ENCODE data around the gene AGPAT1.

The AGPAT1 gene, protein sequence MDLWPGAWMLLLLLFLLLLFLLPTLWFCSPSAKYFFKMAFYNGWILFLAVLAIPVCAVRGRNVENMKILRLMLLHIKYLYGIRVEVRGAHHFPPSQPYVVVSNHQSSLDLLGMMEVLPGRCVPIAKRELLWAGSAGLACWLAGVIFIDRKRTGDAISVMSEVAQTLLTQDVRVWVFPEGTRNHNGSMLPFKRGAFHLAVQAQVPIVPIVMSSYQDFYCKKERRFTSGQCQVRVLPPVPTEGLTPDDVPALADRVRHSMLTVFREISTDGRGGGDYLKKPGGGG

DNA sequence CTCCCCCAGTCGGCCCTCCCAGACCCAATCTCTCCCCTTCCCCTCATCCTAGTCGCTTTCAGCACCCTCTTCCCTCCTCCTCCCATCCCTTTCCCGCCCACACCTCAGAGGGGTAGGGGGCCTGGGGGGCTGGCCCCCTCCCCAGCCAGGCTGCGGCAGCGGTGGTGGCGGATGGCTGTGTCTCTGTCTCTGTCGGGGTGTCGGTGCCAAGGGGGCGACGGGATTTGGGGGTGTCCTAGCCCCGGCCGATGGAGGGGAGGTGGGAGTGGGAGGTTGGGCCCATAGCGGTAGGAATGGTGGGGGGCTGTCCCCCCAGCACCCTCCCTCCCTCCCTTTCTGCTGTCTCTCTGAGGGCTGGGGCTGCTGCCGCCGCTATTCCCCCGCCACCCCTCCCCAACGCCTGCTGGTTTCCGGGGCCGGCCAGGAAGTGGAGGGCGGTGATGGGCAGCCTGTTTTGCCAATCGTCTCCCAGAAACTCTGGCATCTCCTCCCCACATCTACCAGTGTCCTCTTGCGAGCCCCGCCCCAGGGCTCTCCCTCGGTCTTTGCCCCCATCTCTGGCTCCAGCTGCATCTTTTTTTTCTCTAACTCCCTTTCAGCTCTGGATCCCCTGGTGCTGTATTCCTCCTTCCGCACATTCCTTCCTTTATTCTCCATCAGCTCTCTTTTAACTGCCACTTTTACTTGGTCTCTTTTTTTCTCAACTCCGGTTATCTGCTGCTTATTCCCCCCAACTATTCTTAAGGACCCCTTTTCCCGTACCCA is at the start of gene AGPAT1:
Gene AGPAT1 (minus strand): TSS at position 374 of the 765 bp plus-strand sequence. CDS start 4,588 bp downstream, outside the sequence.
- TF ChIP-seq GATA3 (IDR thresholded peaks at IDR 0.05; ENCODE audit: low read depth, low read length) = no peak
- no peak; the same call in 1 of the 2 replicates for TF ChIP-seq GATA2 (IDR thresholded peaks at IDR 0.05; ENCODE audit: low read depth, low read length)

DNA sequence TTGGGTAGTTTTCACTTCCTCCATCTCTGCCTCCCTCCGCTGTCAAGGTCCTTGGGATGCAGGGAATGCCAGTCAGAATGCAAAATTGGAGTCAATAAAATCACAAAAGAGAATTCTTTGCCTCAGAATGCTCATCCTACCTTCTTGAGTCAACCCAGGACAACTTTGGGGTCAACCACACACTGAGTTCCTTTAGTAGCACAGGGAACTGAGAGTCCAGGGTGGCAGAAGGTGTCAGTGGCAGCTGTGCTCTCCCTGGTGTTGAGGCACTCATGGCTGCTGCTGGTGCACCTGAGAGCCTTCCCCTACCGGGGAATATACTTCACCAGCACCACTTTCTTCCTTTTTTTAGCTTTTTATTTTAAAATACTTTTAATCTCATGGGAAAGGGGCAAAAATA is 48.8 kb upstream of the AGPAT1 start:
- no peak for TF ChIP-seq GATA3 (IDR thresholded peaks at IDR 0.05; ENCODE audit: low read depth, low read length)
- TF ChIP-seq GATA2 (IDR thresholded peaks at IDR 0.05; ENCODE audit: low read depth, low read length) = no peak

DNA sequence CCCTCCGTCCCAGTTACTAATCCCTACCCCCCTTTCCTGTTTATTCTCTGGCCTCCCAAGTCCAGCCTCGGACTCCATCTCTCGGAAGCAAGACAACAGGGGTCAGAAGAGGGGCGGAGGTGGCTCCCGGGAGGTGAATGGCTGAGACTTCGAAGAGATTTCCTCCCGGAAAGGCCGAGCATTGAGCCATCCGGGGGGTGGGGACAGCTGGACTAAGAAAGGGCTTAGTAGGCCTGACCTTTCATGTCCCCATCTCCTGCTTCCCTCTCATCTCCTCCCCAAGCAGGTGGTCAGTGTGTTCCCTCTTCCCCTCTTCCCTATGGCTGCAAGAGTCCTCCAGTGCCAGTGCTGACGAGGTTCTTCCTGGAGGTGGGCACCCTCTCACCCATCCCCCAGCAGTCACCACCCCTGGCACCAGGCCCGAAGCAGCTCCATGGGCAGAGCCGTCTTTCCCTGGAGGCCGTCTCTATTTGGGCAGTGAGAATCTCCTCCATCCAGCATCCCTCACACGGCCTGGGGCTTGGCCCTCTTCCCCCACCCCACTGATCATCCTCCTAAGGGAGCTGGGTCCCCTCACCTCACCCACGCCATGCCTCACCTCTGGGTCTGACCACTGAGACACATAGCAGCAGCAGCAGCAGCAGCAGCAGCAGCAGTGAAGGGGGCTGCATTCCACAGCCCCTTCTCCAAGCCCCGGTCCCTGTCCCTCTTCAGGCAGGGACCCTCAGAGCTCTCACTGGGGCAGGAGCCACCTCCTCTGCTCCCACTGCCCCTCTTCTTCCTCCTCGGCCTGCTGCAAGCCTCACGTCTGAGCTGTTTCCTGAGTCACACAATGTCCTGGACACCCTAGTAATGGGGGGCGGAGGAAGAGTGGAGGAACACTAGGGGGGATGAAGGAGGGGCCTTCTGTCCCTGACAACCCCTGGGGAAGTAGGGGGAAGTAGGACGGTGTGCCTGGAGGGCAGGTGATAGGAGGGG is 47.7 kb upstream of the AGPAT1 start, which contains the start of gene NOTCH4:
Gene NOTCH4 (minus strand): TSS at position 810 of the 978 bp plus-strand sequence. CDS start 139 bp downstream, at position 671.
- TF ChIP-seq GATA2 (IDR thresholded peaks at IDR 0.05; ENCODE audit: low read depth, low read length) (no peak), GATA3 (IDR thresholded peaks at IDR 0.05; ENCODE audit: low read depth, low read length) (no peak)

DNA sequence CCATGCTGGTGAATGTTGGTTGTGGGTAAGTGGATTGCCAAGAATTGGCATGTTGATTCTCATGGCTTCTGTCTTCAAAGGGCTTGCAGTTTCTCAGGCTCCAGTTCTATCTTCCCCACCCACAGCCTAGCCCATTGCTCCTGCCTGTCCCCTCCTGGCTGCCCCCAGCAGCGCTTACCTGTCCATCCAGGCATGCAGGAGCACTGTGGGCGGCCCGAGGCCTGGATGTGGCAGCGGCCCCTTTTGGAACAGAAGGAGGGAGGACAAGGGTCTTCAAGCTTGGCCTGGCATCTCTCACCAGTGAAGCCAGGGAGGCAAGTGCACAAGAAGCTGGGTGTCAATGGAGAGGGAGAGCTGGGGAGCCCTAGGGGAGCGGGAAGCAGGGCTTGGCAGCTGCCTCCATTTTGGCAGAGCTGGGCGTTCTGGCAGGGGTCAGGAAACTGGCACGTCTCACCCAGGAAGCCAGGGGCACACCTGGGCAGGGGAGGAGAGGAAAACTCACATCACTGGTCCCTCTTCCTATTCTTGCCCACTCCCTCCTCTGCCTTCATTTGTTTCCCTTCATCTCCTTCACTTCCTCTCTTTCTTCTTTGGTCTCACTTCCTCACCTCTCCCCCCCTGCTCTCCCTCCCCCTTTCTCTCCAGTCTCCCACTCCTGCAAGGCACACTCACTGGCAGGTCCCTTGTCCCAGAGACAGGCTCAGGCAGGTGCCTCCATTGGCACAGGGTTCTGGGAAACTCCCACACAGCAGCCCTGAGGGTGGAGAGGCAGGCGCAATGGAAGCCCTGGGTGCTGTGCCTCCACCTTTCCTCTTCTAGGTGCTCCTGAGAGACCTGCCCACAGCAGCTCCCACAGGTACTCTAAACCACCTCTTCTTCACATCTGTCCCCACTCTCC is 46.7 kb upstream of the AGPAT1 start:
- TF ChIP-seq GATA2 (IDR thresholded peaks at IDR 0.05; ENCODE audit: low read depth, low read length) (no peak), GATA3 (IDR thresholded peaks at IDR 0.05; ENCODE audit: low read depth, low read length) (no peak)

DNA sequence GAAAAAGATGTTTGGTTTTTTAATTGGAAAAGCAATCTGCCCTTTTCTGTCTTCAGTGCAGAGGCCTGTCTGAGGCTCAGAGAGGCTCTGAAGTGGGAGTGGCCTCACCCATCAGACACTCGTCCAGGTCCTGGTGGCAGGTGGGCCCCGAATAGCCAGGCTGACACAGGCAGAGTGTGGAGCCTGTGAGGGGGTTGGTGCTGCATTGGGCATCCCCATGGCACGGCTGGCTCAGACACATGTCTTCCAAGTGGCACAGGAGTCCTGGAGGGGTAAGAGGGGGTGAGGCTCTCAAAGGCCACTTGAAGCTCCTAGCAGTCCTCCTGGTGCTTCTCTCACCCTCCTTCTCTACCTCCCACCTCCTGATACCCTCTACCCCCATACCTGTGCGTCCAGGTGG is 44.1 kb upstream of the AGPAT1 start:
- TF ChIP-seq GATA3 (IDR thresholded peaks at IDR 0.05; ENCODE audit: low read depth, low read length) = no peak

DNA sequence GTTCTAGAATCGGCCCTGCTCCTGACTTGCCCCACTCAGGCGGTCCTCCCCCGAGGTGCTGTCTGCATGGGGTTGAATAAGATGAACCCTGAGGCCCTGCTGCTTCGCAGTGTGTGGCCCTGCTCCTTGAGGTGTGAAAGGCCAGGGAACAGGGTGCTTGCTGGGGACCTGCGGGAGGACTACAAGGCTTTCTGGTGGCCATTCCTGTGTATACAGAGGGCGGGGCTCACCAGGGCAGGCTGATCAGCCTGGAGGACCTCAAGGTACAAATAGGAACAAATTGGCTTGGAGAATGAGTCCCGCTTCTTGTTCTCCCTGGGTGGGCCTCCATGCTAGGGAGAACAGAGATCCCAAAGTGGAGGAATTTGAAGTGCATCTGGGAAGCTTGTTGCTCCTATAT is 42.3 kb upstream of the AGPAT1 start:
- TF ChIP-seq GATA3 (IDR thresholded peaks at IDR 0.05; ENCODE audit: low read depth, low read length) = no peak

DNA sequence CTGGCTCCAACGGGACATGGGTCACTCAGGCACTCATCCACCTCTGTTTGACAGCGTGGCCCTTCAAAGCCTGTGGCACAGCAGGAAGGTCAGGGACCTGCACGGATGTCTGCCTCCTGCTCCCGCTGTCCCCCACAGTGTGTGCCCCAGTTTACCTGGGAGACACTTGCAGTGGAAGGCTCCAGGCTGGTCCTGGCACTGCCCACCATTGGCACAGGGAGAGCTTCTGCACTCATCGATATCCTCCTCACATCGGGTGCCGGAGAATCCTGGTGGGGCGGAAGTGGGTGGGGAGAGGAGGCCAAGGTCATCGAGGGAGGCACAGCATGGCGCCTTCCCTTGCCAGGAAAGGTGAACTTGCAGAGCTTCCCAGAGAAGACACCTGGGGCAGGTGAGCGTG is 41.1 kb upstream of the AGPAT1 start:
- TF ChIP-seq GATA3 (IDR thresholded peaks at IDR 0.05; ENCODE audit: low read depth, low read length) = no peak
- no peak for TF ChIP-seq GATA2 (IDR thresholded peaks at IDR 0.05; ENCODE audit: low read depth, low read length)

DNA sequence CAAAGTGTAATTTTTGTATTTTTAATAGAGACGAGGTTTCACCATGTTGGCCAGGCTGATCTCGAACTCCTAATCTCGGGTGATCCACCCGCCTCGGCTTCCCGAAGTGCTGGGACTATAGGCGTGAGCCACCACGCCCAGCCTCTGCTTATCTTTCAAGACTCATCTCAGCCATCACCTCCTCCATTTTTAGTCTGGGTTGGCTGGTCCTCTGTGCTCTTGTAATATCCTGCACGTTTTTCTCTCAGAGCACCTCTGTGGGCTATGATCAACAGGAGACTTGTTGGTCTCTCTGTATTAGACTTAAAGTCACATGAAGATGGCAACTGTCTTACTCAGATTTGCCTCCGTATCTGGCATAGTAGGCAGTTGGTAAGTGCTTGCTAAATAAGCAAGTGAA is 40.4 kb upstream of the AGPAT1 start:
- TF ChIP-seq GATA2 (IDR thresholded peaks at IDR 0.05; ENCODE audit: low read depth, low read length) = no peak
- TF ChIP-seq GATA3 (IDR thresholded peaks at IDR 0.05; ENCODE audit: low read depth, low read length) = no peak

DNA sequence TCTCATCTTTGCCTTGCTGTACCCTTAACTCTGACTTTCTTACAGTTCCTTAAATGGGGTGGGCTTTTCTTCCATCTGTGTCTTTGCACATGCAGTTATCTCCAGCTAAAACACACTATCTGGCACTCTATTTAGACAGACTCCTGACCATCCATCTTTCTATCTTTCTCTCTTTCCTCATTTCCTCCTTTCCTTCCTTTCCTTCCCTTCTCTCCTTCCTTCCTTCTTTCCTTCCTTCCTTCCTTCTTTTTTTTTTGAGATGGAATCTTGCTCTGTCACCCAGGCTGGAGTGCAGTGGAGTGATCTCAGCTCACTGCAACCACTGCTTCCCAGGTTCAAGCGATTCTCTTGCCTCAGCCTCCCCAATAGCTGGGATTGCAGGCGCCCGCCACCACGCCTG is 39.7 kb upstream of the AGPAT1 start:
- TF ChIP-seq GATA3 (IDR thresholded peaks at IDR 0.05; ENCODE audit: low read depth, low read length) (no peak), GATA2 (IDR thresholded peaks at IDR 0.05; ENCODE audit: low read depth, low read length) (no peak)

DNA sequence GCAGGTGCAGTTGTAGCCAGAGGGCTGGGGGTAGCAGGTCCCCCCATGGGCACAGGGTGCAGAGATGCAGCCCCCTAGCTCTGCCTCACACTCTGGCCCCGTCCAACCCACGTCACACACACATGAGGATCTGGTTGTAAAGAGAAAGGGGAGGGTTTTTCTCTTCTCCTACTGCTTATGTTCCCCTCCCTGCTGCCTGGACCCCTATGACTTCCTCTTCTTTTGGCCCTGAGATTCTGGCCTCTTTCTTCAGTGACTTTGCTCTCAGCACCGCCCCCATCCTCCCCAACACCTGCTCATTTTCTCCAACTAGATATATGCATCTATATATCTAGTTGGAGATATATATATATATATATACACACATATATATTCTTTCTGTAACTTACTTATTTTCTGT is 38.2 kb upstream of the AGPAT1 start:
- TF ChIP-seq GATA3 (IDR thresholded peaks at IDR 0.05; ENCODE audit: low read depth, low read length) (no peak), GATA2 (IDR thresholded peaks at IDR 0.05; ENCODE audit: low read depth, low read length) (no peak)

DNA sequence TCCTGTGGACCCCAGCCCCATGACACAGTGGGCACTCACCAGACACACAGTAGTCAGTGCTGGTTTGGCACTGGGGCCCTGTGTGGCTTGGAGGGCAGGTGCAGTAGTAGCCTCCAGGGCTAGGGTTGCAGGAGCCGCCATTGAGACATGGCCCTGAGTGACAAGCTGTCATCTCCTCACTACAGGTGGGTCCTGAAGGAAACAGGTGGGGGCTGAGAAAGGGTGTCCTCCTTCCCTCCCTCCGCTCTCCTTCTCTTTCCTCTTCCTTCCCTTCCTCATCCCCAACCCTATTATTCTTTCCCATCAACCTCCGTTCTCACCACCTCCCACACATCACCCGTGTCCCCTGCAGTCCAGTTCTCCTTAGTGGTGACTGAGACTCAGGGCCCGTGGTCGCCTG is 37.8 kb upstream of the AGPAT1 start:
- no peak for TF ChIP-seq GATA3 (IDR thresholded peaks at IDR 0.05; ENCODE audit: low read depth, low read length)
- no peak for TF ChIP-seq GATA2 (IDR thresholded peaks at IDR 0.05; ENCODE audit: low read depth, low read length)

DNA sequence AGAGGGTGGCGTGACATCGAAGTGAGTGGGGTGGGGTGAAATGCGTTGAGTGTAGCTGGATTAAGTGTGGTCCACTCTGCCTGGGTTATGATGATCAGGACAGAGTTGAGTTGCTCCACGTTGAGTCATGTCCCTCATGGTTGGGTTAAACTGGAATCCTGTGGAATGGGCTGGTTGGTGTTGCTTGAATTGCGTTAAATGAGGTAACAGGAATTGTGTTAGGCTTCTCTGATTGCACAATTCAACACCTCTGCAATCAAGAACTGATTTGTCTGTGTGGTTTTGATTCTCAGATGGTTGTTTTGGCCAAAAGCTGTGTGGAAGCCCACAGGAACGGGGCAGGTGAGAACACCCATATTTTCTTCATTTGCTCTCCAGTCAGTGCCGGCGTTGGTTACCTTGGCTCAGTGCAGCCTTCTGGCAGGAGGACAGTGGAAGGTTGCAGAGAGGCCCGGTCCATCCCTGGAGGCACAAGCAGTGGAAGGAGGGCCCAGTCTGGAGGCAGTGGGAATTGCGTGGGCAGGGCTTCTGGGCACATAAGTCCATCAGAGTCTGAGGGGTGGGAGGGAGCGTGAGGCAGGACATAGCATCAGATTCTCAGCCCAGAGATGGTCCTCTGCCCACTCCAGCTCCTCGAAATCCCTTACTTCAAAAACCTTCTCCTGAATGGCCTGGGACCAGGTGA is 36.3 kb upstream of the AGPAT1 start:
- TF ChIP-seq GATA2 (IDR thresholded peaks at IDR 0.05; ENCODE audit: low read depth, low read length) (no peak), GATA3 (IDR thresholded peaks at IDR 0.05; ENCODE audit: low read depth, low read length) (no peak)

DNA sequence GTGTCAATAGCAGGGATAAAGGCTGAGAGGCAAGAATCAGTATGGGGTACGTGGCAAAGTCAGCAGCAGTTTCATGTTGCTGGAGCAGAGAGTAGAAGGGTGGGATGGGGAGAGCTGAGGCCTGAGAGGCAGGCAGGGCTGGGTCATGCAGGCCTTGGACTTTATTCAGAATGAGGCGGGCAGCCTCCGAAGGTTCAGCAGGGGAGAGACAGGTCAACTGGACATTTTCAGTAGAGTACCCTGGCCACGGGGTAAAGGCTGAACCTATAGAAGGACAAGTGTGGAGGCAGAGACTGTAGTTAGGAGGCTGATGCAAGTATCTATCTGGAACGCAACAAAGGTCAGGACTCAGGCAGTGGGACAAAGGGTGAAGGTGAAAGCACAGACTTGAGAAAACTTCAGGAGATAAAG is 34.3 kb upstream of the AGPAT1 start:
- TF ChIP-seq GATA3 (IDR thresholded peaks at IDR 0.05; ENCODE audit: low read depth, low read length) (no peak), GATA2 (IDR thresholded peaks at IDR 0.05; ENCODE audit: low read depth, low read length) (no peak)

Data from SH-SY5Y (cell line).